Smooth muscle cell of the brain vasculature (primary cell): ENCODE data around the gene ACADM.
"Not testable (repeated sequence)": the region's sequence is repeated elsewhere in the genome, so short reads cannot be mapped to it uniquely, and the experiment has no call there.

Experiments used
- DNase-seq: peaks from one replicate; pipeline ENCODE4 v3.0.0-alpha.2; 2012; ENCODE audit warnings: low read depth, low spot score

The ACADM gene

GRCh38 chr1:75794382-75794781, 69.9 kb downstream of the ACADM start:
- DNase-seq, result no peak

DNA sequence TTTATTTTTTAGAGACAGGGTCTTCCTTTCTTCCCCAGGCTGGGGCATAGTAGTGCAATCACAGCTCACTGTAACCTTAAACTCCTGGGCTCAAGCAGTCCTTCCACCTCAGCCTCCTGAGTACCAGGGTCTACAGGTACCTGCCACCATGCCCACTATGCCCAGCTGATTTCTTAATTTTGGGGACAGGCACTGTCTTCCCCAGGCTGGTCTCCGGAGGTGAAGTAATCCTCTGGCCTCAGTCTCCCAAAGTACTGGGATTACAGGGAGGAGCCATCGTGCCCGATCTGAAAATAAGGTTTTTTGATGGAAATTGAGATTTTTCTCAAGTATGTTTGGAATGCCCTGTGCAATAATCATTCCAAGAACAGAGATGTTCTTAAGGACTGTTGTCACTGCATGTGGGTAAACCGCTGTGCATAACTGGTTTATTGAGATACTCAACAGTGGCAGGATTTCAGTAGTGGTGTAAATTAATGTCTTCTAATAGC, 71.2 kb downstream of the ACADM start:
- no peak for DNase-seq

GRCh38 chr1:75796376-75797272, 72.1 kb downstream of the ACADM start, which contains the start of gene MSH4:
TSS of gene MSH4 (plus strand) at chr1:75796882. CDS start at chr1:75796986, 104 bp downstream.
- no peak for DNase-seq

GRCh38 chr1:75797273-75797588, 72.7 kb downstream of the ACADM start:
- no peak for DNase-seq

- no peak for DNase-seq
Measured at GRCh38 chr1:75797606-75798216, 73.2 kb downstream of the ACADM start.

DNA sequence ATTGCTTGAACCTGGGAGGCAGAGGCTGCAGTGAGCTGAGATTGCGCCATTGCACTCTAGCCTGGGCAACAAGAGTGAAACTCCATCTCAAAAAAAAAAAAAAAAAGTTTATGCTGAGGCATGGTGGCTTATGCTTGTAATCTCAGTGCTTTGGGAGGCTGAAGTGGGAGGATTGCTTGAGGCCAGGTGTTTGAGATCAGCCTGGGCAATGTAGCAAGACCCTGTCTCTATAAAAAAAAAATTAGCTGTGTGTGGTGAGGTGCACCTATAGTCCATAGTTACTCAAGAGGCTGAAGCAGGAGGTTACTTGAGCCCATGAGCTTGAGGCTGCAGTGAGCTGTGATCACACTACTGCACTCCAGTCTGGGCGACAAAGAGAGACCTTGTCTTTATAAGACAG, 77.0 kb downstream of the ACADM start:
- DNase-seq, result not testable (repeated sequence)

DNA sequence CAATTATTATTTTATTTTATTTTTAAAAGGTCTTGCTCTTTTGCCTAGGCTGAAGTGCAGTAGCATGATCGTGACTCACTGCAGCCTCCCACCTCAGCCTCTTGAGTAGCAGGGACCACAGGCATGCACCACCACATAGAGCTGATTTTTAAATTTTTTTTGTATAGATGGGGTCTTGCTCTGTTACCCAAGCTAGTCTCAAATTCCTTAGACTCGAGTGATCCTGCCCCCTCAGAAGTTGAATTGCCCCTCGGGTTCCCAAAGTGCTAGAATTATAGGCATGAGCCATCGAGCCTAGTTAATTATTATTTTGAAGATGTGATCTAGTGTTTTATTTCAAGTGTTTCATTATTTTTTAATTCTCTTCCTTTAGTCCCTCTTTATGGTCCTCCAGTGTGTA, 84.4 kb downstream of the ACADM start:
- DNase-seq, result no peak

DNA sequence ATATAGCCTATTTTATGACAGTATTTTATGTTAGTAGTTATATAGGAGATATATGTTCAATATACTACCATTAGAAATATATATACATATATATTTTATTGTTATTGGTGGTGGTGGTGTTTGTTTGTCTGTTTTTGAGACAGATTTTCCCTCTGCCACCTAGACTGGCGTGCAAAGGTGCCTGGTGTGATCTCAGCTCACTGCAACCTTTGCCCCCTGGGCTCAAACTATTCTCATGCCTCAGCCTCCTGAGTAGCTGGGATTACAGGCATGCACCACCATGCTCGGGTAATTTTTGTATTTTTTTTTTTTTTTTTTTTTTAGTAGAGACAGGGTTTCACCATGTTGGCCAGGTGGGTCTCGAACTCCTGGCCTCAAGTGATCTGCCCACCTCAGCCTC, 85.6 kb downstream of the ACADM start:
- not testable (repeated sequence) for DNase-seq

GRCh38 chr1:75811211-75811981, 86.9 kb downstream of the ACADM start:
- DNase-seq, result no peak

DNA sequence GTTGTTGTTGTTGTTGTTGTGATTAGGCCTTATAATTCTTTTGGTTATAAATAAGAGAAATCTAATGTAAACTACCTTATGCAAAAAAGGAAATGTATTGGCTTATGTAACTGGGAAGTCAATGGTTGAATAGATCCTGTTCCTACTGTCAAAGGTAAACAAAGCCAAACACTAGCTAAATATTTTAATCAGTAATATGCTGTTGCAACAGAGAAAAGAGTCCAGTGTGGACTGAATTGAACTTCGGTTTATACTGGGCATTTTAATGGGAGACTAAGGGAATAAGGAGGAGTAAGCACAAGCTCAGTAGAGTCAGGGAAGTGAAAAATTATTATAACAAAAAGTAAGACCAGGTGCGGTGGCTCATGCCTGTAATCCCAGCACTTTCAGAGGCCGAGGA, 87.6 kb downstream of the ACADM start:
- no peak for DNase-seq
